H9 (cell line): ENCODE measurements around the gene TRAP1. TPM values are rescaled to one million over a fixed set of nuclear protein-coding genes. Genes with fewer than 3 reads are reported as not detected.

Source experiments
- DNase-seq: peaks from one replicate; pipeline ENCODE4 v3.0.0-alpha.2; 2017
- H2AFZ ChIP-seq: one replicate; pipeline ENCODE4 v1.6.1; 2013; ENCODE audit warnings: mild to moderate bottlenecking, low read length, control low read depth, moderate library complexity
- H2AK5ac ChIP-seq: 2 replicates; pipeline ENCODE4 v1.6.1; 2013; ENCODE audit warnings: low read length, control low read depth, mixed read lengths; ENCODE audit not compliant: insufficient read length
- H2BK120ac ChIP-seq: one replicate; pipeline ENCODE4 v1.6.1; 2013; ENCODE audit warnings: low read depth, mild to moderate bottlenecking, low read length, control low read depth, inconsistent platforms; ENCODE audit not compliant: poor library complexity, severe bottlenecking
- H2BK12ac ChIP-seq: 2 replicates; pipeline ENCODE4 v1.6.1; 2013; ENCODE audit warnings: low read length, control low read depth, mixed read lengths, low read depth; ENCODE audit not compliant: insufficient read length
- H2BK15ac ChIP-seq: 2 replicates; pipeline ENCODE4 v1.6.1; 2013; ENCODE audit warnings: low read depth, low read length, control low read depth
- H2BK20ac ChIP-seq: one replicate; pipeline ENCODE4 v1.6.1; 2013; ENCODE audit warnings: low read depth, mild to moderate bottlenecking, low read length, control low read depth, inconsistent platforms; ENCODE audit not compliant: poor library complexity, severe bottlenecking
- H2BK5ac ChIP-seq: 2 replicates; pipeline ENCODE4 v1.6.1; 2013; ENCODE audit warnings: low read length, control low read depth, mixed read lengths; ENCODE audit not compliant: insufficient read length
- H3K14ac ChIP-seq: 2 replicates; pipeline ENCODE4 v1.6.1; 2013; ENCODE audit warnings: low read length, control low read depth; ENCODE audit not compliant: insufficient read depth
- H3K18ac ChIP-seq: 2 replicates; pipeline ENCODE4 v1.6.1; 2013; ENCODE audit warnings: low read depth, mild to moderate bottlenecking, mixed read lengths, low read length, control low read depth; ENCODE audit not compliant: insufficient read length
- H3K23ac ChIP-seq: 2 replicates; pipeline ENCODE4 v1.6.1; 2013; ENCODE audit warnings: low read length, control low read depth, mixed read lengths, low read depth; ENCODE audit not compliant: insufficient read length
- H3K23me2 ChIP-seq: 2 replicates; pipeline ENCODE4 v1.6.1; 2013; ENCODE audit warnings: low read depth, mild to moderate bottlenecking, mixed read lengths, low read length, control low read depth; ENCODE audit not compliant: insufficient read length, poor library complexity, severe bottlenecking
- H3K27ac ChIP-seq: 2 replicates; pipeline ENCODE4 v1.5.1; 2013; ENCODE audit warnings: low read length, control low read depth, mixed read lengths, low read depth; ENCODE audit not compliant: insufficient read length
- H3K27me3 ChIP-seq: 2 replicates; pipeline ENCODE4 v1.6.1; 2013; ENCODE audit warnings: low read length, control low read depth, inconsistent platforms; ENCODE audit not compliant: insufficient read depth
- H3K4ac ChIP-seq: 2 replicates; pipeline ENCODE4 v1.6.1; 2013; ENCODE audit warnings: low read depth, mild to moderate bottlenecking, control low read depth, inconsistent platforms, low read length, moderate library complexity
- H3K4me1 ChIP-seq: 2 replicates; pipeline ENCODE4 v1.6.1; 2013; ENCODE audit warnings: low read length, control low read depth, inconsistent platforms; ENCODE audit not compliant: insufficient read depth
- H3K4me2 ChIP-seq: 2 replicates; pipeline ENCODE4 v1.6.1; 2013; ENCODE audit warnings: low read length, control low read depth, mixed read lengths; ENCODE audit not compliant: insufficient read length, insufficient read depth
- H3K56ac ChIP-seq: 2 replicates; pipeline ENCODE4 v1.6.1; 2013; ENCODE audit warnings: low read depth, mild to moderate bottlenecking, mixed read lengths, low read length, control low read depth; ENCODE audit not compliant: insufficient read length
- H3K79me1 ChIP-seq: 2 replicates; pipeline ENCODE4 v1.6.1; 2013; ENCODE audit warnings: low read depth, mild to moderate bottlenecking, moderate library complexity, low read length, control low read depth, inconsistent platforms; ENCODE audit not compliant: insufficient read depth, poor library complexity, severe bottlenecking
- H3K79me2 ChIP-seq: 2 replicates; pipeline ENCODE4 v1.6.1; 2013; ENCODE audit warnings: low read length, control low read depth, inconsistent platforms; ENCODE audit not compliant: insufficient read depth
- H3K9ac ChIP-seq: 2 replicates; pipeline ENCODE4 v1.6.1; 2013; ENCODE audit warnings: low read length, control low read depth, mixed read lengths; ENCODE audit not compliant: insufficient read length; ENCODE audit errors: extremely low read depth
- H3K9me3 ChIP-seq: one replicate; pipeline ENCODE4 v1.6.1; 2013; ENCODE audit warnings: low read depth, low read length, inconsistent platforms; ENCODE audit not compliant: control insufficient read depth
- H3T11ph ChIP-seq: one replicate; pipeline ENCODE4 v1.6.1; 2013; ENCODE audit warnings: mild to moderate bottlenecking, low read length, control low read depth, inconsistent platforms
- H4K20me1 ChIP-seq: one replicate; pipeline ENCODE4 v1.6.1; 2013; ENCODE audit not compliant: control insufficient read depth, insufficient read length, insufficient read depth
- H4K5ac ChIP-seq: 2 replicates; pipeline ENCODE4 v1.6.1; 2013; ENCODE audit warnings: low read depth, mild to moderate bottlenecking, mixed read lengths, low read length, control low read depth; ENCODE audit not compliant: insufficient read length
- H4K8ac ChIP-seq: replicated peaks from 2 replicates; pipeline ENCODE4 v1.6.1; 2013; ENCODE audit warnings: low read length, control low read depth, mixed read lengths, low read depth; ENCODE audit not compliant: insufficient read length
- H4K91ac ChIP-seq: 2 replicates; pipeline ENCODE4 v1.6.1; 2013; ENCODE audit warnings: low read depth, mild to moderate bottlenecking, moderate library complexity, mixed read lengths, low read length, control low read depth; ENCODE audit not compliant: insufficient read length
- H3K27ac Mint-ChIP-seq, 3 experiments: 2 replicates in 2 of 3; 3 replicates in 1 of 3; pipeline ENCODE4 v1.8.0; 2020 to 2021; ENCODE audit warnings: mixed read lengths in 3 of 3, mild to moderate bottlenecking in 1 of 3, moderate library complexity in 1 of 3
- H3K27me3 Mint-ChIP-seq: 2 replicates; pipeline ENCODE4 v1.8.0; 2021; ENCODE audit warnings: low read depth, mild to moderate bottlenecking, moderate library complexity, mixed read lengths
- H3K36me3 Mint-ChIP-seq, 3 experiments: 2 replicates in 2 of 3; 3 replicates in 1 of 3; pipeline ENCODE4 v1.8.0; 2020 to 2021; ENCODE audit warnings: low read depth in 3 of 3, mixed read lengths in 3 of 3; ENCODE audit not compliant: insufficient read depth in 1 of 3
- H3K4me1 Mint-ChIP-seq, 2 experiments: 2 replicates each; pipeline ENCODE4 v1.8.0; 2020; ENCODE audit warnings: mixed read lengths in 2 of 2
- H3K4me3 Mint-ChIP-seq, 2 experiments: 2 replicates in 1 of 2; 3 replicates in 1 of 2; pipeline ENCODE4 v1.8.0; 2020 to 2021; ENCODE audit warnings: mild to moderate bottlenecking in 2 of 2, mixed read lengths in 2 of 2, moderate library complexity in 1 of 2
- H3K9me3 Mint-ChIP-seq, 2 experiments: 2 replicates in 1 of 2; 3 replicates in 1 of 2; pipeline ENCODE4 v1.8.0; 2020; ENCODE audit warnings: mild to moderate bottlenecking in 2 of 2, mixed read lengths in 2 of 2, moderate library complexity in 1 of 2
- CTCF ChIP-seq: fragments of 200-600 bp; sonication (generic); conservative IDR thresholded peaks from 3 replicates; pipeline ENCODE4 v1.8.0; 2021; ENCODE audit warnings: antibody characterized with exemption, mild to moderate bottlenecking
- WGBS: extraction: QIAGEN DNeasy Blood & Tissue Kit; methylation state at CpG from one replicate; pipeline ENCODE4 v1.1.7; 2013; ENCODE audit warnings: missing lambda C conversion rate, low lambda C conversion rate, mixed read lengths; ENCODE audit not compliant: insufficient read length; ENCODE audit errors: extremely low coverage; 5-methylcytosine and 5-hydroxymethylcytosine counted together
- total RNA-seq: library from RNA; stranded (reverse); gene quantifications from 2 replicates; pipeline ENCODE4 v1.2.1, GENCODE V29; 2021

TRAP1 gene
- total RNA-seq, 1 experiment from 2014 or later, result 211 TPM

DNA sequence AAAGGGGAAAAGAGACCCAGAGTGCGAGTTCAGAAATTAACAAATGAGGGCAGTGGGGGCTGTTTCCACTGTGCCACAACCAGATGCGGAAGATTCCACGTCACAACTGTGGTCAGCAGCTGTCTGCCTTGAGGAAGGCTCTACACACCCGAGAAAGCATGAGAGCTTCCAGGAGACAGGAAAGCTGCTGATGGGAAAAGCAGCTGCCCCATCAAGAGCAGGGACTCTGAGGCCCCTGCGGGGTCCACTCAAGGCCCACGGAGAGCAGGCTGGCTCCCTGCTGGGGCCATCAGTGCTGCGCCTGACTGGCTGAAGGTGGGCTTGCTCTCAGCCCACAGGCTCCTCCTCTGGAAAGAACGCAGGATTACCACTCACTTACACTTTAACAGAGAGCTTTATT lies 14.8 kb upstream of the TRAP1 start:
- Mint-ChIP-seq H3K36me3 (peaks cover 62 to 92% (median 89%) of the 10 kb centered on the region in 3 experiments), H3K4me1 (peaks cover 8% of the 10 kb centered on the region in 2 experiments), H3K27ac (peak overlapping the region in 2 of 3 experiments; percentile 17 to 29; a peak in 1 of 7 replicates), H3K9me3 (no peaks in the 10 kb centered on the region; a peak in 2 of 5 replicates), H3K27me3 (no peaks in the 10 kb centered on the region; the same call in 1 of the 2 replicates), H3K4me3 (no peak overlapping the region)
- Histone ChIP-seq H3K9ac (no peak overlapping the region), H3K56ac (no peak overlapping the region), H3K4ac (no peak overlapping the region), H3K4me1 (no peaks in the 10 kb centered on the region), H2BK12ac (no peak overlapping the region), H3K79me1 (no peaks in the 10 kb centered on the region), H4K91ac (no peak overlapping the region), H2AFZ (no peak overlapping the region), H2BK20ac (no peak overlapping the region), H3T11ph (no peak overlapping the region), H3K27me3 (no peaks in the 10 kb centered on the region), H3K4me2 (no peak overlapping the region), H3K23ac (no peak overlapping the region), H3K27ac (no peak overlapping the region), H3K9me3 (no peaks in the 10 kb centered on the region), H4K20me1 (no peaks in the 10 kb centered on the region), H3K14ac (no peak overlapping the region), H4K5ac (no peak overlapping the region), H2BK15ac (no peak overlapping the region), H2BK5ac (no peak overlapping the region), H2BK120ac (no peak overlapping the region), H2AK5ac (no peak overlapping the region), H4K8ac (no peak overlapping the region), H3K18ac (no peak overlapping the region), H3K23me2 (no peaks in the 10 kb centered on the region), H3K79me2 (no peaks in the 10 kb centered on the region)
- no CpG with 5 or more reads among the region's 8 CpGs for WGBS
- no peak for DNase-seq
- no peak for TF ChIP-seq CTCF
